HL-60 (cell line): ENCODE measurements around the gene KDM2B.

Experiments used
- CTCF ChIP-seq: IDR thresholded peaks from one replicate; pipeline ENCODE4 v1.5.1; 2011; ENCODE audit warnings: low read length, control low read depth, inconsistent platforms; ENCODE audit not compliant: insufficient read depth
- GABPA ChIP-seq: IDR thresholded peaks from 2 replicates; pipeline ENCODE4 v1.6.1; 2012; ENCODE audit warnings: low read depth
- POLR2AphosphoS5 ChIP-seq: IDR thresholded peaks from 2 replicates; pipeline ENCODE4 v1.6.1; 2012; ENCODE audit warnings: low read depth
- REST ChIP-seq: IDR thresholded peaks from 2 replicates; pipeline ENCODE4 v1.6.1; 2012; ENCODE audit warnings: low read depth; ENCODE audit not compliant: insufficient replicate concordance
- SPI1 ChIP-seq: IDR thresholded peaks from 2 replicates; pipeline ENCODE4 v1.6.1; 2012; ENCODE audit warnings: low read depth, mild to moderate bottlenecking, borderline replicate concordance

GRCh38 chr12:121581686-121582429, 1.0 kb upstream of the KDM2B start:
- TF ChIP-seq SPI1 = no peak
- no peak for TF ChIP-seq CTCF
- no peak for TF ChIP-seq POLR2AphosphoS5
- no peak for TF ChIP-seq REST
- no peak for TF ChIP-seq GABPA
